ENCODE data around the gene MAD1L1.

- TF ChIP-seq CTCF (IDR thresholded peaks at IDR 0.05) (no peak), EP300 (IDR thresholded peaks at IDR 0.05) (no peak), POLR2A (IDR thresholded peaks at IDR 0.05) (no peak)
Measured at GRCh38 chr7:1943933-1944618, 288.7 kb downstream of the MAD1L1 start.
